Kidney (tissue), 14 donors: ENCODE measurements around the gene SCO2. TPM values are rescaled to one million over a fixed set of nuclear protein-coding genes. Genes with fewer than 3 reads are reported as not detected.

Source experiments
- DNase-seq, 5 donors: peaks; one replicate each; pipeline ENCODE4 v3.0.0-alpha.2; 2013 to 2020
- FAIRE-seq: peaks from 2 replicates; lab custom pipeline; 2012; peaks lifted over from hg19 to GRCh38; lab: Jason Lieb, UNC
- H3K27ac ChIP-seq, 2 donors: one replicate each; pipeline ENCODE4 v1.7.0; 2013; ENCODE audit warnings: low read depth in 2 of 2, low read length in 2 of 2, inconsistent platforms in 1 of 2
- H3K27me3 ChIP-seq: one replicate; pipeline ENCODE4 v1.7.1; 2013; ENCODE audit warnings: low read length, inconsistent platforms; ENCODE audit not compliant: control insufficient read depth, insufficient read depth
- H3K36me3 ChIP-seq, 3 donors: one replicate each; pipeline versions ENCODE4 v1.7.0 to v1.7.1; 2013; ENCODE audit warnings: low read length in 3 of 3, control low read depth in 1 of 3, inconsistent platforms in 1 of 3; ENCODE audit not compliant: insufficient read depth in 3 of 3, control insufficient read depth in 2 of 3
- H3K4me1 ChIP-seq, 3 donors: one replicate each; pipeline versions ENCODE4 v1.7.0 to v1.7.1; 2013; ENCODE audit warnings: low read length in 3 of 3, inconsistent platforms in 1 of 3, low read depth in 1 of 3; ENCODE audit not compliant: control insufficient read depth in 2 of 3, insufficient read depth in 2 of 3
- H3K4me3 ChIP-seq, 3 donors: one replicate each; pipeline versions ENCODE4 v1.7.0 to v1.8.1; 2013; ENCODE audit warnings: low read length in 3 of 3, control low read depth in 1 of 3, inconsistent platforms in 1 of 3
- H3K9ac ChIP-seq, 3 donors: one replicate each; pipeline versions ENCODE4 v1.7.0 to v1.7.1; 2013; ENCODE audit warnings: low read length in 3 of 3, control low read depth in 1 of 3, inconsistent platforms in 1 of 3
- H3K9me3 ChIP-seq, 3 donors: one replicate each; pipeline versions ENCODE4 v1.7.0 to v1.7.1; 2013; ENCODE audit warnings: low read length in 3 of 3, control low read depth in 1 of 3, inconsistent platforms in 1 of 3; ENCODE audit not compliant: control insufficient read depth in 2 of 3, insufficient read depth in 1 of 3
- intact Hi-C: fragments of 100-400 bp; cut with DNase I; formaldehyde crosslinking; loops from one replicate; pipeline ENCODE4 v1.11.1; 2022
- polyA plus RNA-seq: library from polyadenylated mRNA; stranded (reverse); fragments of 350-450 nt; fragmentation: Illumina TruSeq; extraction: RNeasy Lipid Tissue Mini Kit (QIAGEN cat#74804); gene quantifications from one replicate; pipeline ENCODE4 v1.2.3, GENCODE V29; 2014; ENCODE audit warnings: low read depth, low replicate concordance; ENCODE audit not compliant: insufficient read depth
- total RNA-seq: library from RNA; stranded (reverse); fragmentation: NEBNext Ultra II Directional; extraction: Animal tissue kit (Norgen Biotek cat#: 25700); gene quantifications from one replicate; pipeline ENCODE4 v1.2.1, GENCODE V29; 2021
- TF ChIP-seq, protein P1 (sequence below): IDR thresholded peaks from 3 replicates; pipeline ENCODE4 v1.5.1; 2012; ENCODE audit warnings: mild to moderate bottlenecking, moderate library complexity, borderline replicate concordance; ENCODE audit not compliant: insufficient read depth; ENCODE audit errors: extremely low read depth
- donor health status: control.
- donor health status: control.
- donor health status: control.
- donor health status: control.
- donor health status: control.
- donor health status: DM: yes; HTN: yes; CAD: no.
- donor health status: Normal renal cell carcinoma (clear cell type).

SCO2 gene
- total and polyA plus RNA-seq, 2 donors from 2014 or later, result 1.1 to 4.1 TPM

- peaks cover 0 to 3% (median 0%) of the 10 kb centered on the region in 3 donors for H3K4me1 ChIP-seq
- intact Hi-C loops, result no loop called here
- no peaks in the 10 kb centered on the region for H3K36me3 ChIP-seq
- DNase-seq (no peak), FAIRE-seq (no peak)
- no peak overlapping the region for H3K27ac ChIP-seq
- no peaks in the 10 kb centered on the region for H3K9me3 ChIP-seq
- no peak overlapping the region for H3K9ac ChIP-seq
- TF ChIP-seq, protein P1, sequence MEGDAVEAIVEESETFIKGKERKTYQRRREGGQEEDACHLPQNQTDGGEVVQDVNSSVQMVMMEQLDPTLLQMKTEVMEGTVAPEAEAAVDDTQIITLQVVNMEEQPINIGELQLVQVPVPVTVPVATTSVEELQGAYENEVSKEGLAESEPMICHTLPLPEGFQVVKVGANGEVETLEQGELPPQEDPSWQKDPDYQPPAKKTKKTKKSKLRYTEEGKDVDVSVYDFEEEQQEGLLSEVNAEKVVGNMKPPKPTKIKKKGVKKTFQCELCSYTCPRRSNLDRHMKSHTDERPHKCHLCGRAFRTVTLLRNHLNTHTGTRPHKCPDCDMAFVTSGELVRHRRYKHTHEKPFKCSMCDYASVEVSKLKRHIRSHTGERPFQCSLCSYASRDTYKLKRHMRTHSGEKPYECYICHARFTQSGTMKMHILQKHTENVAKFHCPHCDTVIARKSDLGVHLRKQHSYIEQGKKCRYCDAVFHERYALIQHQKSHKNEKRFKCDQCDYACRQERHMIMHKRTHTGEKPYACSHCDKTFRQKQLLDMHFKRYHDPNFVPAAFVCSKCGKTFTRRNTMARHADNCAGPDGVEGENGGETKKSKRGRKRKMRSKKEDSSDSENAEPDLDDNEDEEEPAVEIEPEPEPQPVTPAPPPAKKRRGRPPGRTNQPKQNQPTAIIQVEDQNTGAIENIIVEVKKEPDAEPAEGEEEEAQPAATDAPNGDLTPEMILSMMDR, result no peak
- peaks cover 11% of the 10 kb centered on the region for H3K27me3 ChIP-seq
- no peak overlapping the region for H3K4me3 ChIP-seq
These were observed 23.8 kb upstream of the SCO2 start for GRCh38 chr22:50548921-50549790.

GRCh38 chr22:50548040-50548920 lies 22.9 kb upstream of the SCO2 start:
- Histone ChIP-seq H3K4me1 (peaks cover 0 to 3% (median 0%) of the 10 kb centered on the region in 3 donors), H3K27ac (no peak overlapping the region), H3K9me3 (no peaks in the 10 kb centered on the region), H3K9ac (no peak overlapping the region), H3K27me3 (peaks cover 11% of the 10 kb centered on the region), H3K36me3 (no peaks in the 10 kb centered on the region), H3K4me3 (no peak overlapping the region)
- DNase-seq (peak in 2 of 5 donors; percentile 40 to 85), FAIRE-seq (no peak)
- TF ChIP-seq, protein P1, result no peak
- intact Hi-C loops, result no loop called here

DNA sequence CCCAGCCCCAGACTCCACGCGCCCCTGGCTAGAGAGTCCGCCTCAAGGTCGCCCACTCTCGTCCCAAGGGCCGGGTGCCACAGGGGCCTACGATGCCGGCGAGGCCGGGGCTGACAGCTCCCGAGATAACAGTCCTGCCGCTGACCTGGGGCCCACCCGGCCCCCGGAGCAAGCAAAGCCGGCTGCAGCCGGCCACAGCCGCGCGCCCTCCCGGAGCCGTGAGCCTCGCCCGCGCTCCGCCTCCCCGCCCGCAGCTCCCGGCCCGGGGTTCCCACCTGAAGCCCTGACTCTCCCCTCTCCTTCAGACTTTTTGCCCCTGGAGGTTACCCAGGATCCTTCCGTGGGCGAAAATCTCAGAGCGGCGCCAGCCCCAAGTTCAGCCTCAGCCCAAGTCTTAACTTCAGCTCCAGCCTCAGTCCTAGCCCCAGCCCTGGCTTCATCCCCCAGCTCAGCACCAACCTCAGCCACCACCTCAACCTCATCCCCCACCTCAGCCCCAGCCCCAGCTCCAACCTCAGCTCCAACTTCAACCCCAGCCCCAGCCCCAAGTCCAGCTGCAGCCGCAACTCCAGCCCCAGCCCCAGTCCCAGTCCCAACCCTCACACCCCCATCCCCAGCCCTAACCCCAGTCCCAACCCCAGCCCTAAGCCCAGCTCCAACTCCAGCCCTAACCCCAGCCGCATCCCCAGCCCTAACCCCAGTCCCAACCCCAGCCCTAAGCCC lies 22.0 kb upstream of the SCO2 start:
- TF ChIP-seq, protein P1, result no peak
- peak in 1 of 5 donors; percentile 77 for DNase-seq

More for the DNA sequence above, 22.0 kb upstream of the SCO2 start:
- Histone ChIP-seq H3K9ac (no peak overlapping the region), H3K9me3 (no peaks in the 10 kb centered on the region), H3K27me3 (peaks cover 11% of the 10 kb centered on the region), H3K4me3 (no peak overlapping the region), H3K36me3 (no peaks in the 10 kb centered on the region), H3K4me1 (peaks cover 0 to 3% (median 0%) of the 10 kb centered on the region in 3 donors), H3K27ac (no peak overlapping the region)
- no peak for FAIRE-seq
- intact Hi-C loops, result no loop called here
